WTC11 (cell line): ENCODE results near the gene SNX25. TPM values are rescaled to one million over a fixed set of nuclear protein-coding genes. Genes with fewer than 3 reads are reported as not detected.

Experiments used
- ATAC-seq: fragments of 200-7000 bp; cut with Tn5 transposase; 2 replicates; pipeline ENCODE4 v1.10.0; 2021; ENCODE audit warnings: mild to moderate bottlenecking, moderate library complexity
- CTCF ChIA-PET: fragments of 300-600 bp; sonication (Branson Sonifier 250); formaldehyde crosslinking; loops from one replicate; lab custom pipeline; 2021; ENCODE audit warnings: antibody characterized with exemption; lab: Charles Lee
- POLR2A ChIA-PET: fragments of 350-600 bp; sonication (Branson Sonifier 250); formaldehyde crosslinking; loops from one replicate; lab custom pipeline; 2021; ENCODE audit warnings: antibody characterized with exemption; lab: Charles Lee
- DNase-seq: peaks from one replicate; pipeline ENCODE4 v3.0.0; 2021; ENCODE audit warnings: low spot score
- H3K27ac Mint-ChIP-seq: 2 replicates; pipeline ENCODE4 v1.8.0; 2021; ENCODE audit warnings: mixed read lengths
- H3K27me3 Mint-ChIP-seq: 2 replicates; pipeline ENCODE4 v1.8.0; 2021; ENCODE audit warnings: low read depth, mild to moderate bottlenecking, moderate library complexity, mixed read lengths
- H3K36me3 Mint-ChIP-seq: 2 replicates; pipeline ENCODE4 v1.8.0; 2021; ENCODE audit warnings: mixed read lengths
- H3K4me1 Mint-ChIP-seq: 2 replicates; pipeline ENCODE4 v1.8.0; 2022; ENCODE audit warnings: mixed read lengths
- H3K4me3 Mint-ChIP-seq: 2 replicates; pipeline ENCODE4 v1.8.0; 2021; ENCODE audit warnings: mild to moderate bottlenecking, moderate library complexity, mixed read lengths
- H3K9me3 Mint-ChIP-seq: 2 replicates; pipeline ENCODE4 v1.8.0; 2021; ENCODE audit warnings: mixed read lengths
- ETV6 ChIP-seq: sonication (generic); formaldehyde crosslinking; IDR thresholded peaks from 2 replicates; pipeline ENCODE4 v1.8.1; 2022; ENCODE audit warnings: mild to moderate bottlenecking, missing genetic modification reagents
- FOXK1 ChIP-seq: sonication (generic); formaldehyde crosslinking; IDR thresholded peaks from 2 replicates; pipeline ENCODE4 v1.8.0; 2022; ENCODE audit warnings: mild to moderate bottlenecking, moderate library complexity, missing genetic modification reagents
- GRHL2 ChIP-seq: fragments of 250-450 bp; sonication (Bioruptor Pico); IDR thresholded peaks from 2 replicates; pipeline ENCODE4 v1.8.0; 2022; ENCODE audit warnings: mild to moderate bottlenecking, moderate library complexity; ENCODE audit not compliant: insufficient replicate concordance, severe bottlenecking
- ZNF219 ChIP-seq: sonication (generic); formaldehyde crosslinking; IDR thresholded peaks from 2 replicates; pipeline ENCODE4 v1.8.0; 2023; ENCODE audit warnings: missing genetic modification reagents, mild to moderate bottlenecking, borderline replicate concordance
- ZNF317 ChIP-seq: sonication (generic); formaldehyde crosslinking; IDR thresholded peaks from 2 replicates; pipeline ENCODE4 v1.8.1; 2023; ENCODE audit warnings: low read depth, mild to moderate bottlenecking, moderate library complexity, missing genetic modification reagents, borderline replicate concordance
- total RNA-seq: library from RNA; stranded (reverse); gene quantifications from 3 replicates; pipeline ENCODE4 v1.2.3, GENCODE V29; 2021
- TF ChIP-seq, protein P1 (sequence below): sonication (generic); formaldehyde crosslinking; IDR thresholded peaks from 2 replicates; pipeline ENCODE4 v1.8.1; 2022; ENCODE audit warnings: low read depth, missing genetic modification reagents, borderline replicate concordance
- TF ChIP-seq, protein P2 (sequence below): sonication (generic); formaldehyde crosslinking; IDR thresholded peaks from 2 replicates; pipeline ENCODE4 v1.8.1; 2023; ENCODE audit warnings: mild to moderate bottlenecking, missing genetic modification reagents
- TF ChIP-seq, protein P3 (sequence below): fragments of 250-450 bp; sonication (Bioruptor Pico); IDR thresholded peaks from 2 replicates; pipeline ENCODE4 v1.9.0; 2021; ENCODE audit warnings: mild to moderate bottlenecking, borderline replicate concordance
- TF ChIP-seq, protein P4 (sequence below): fragments of 250-450 bp; sonication (Bioruptor Pico); conservative IDR thresholded peaks from 2 replicates; pipeline ENCODE4 v1.9.0; 2021; ENCODE audit warnings: mild to moderate bottlenecking
- TF ChIP-seq, protein P5 (sequence below): fragments of 250-450 bp; sonication (Bioruptor Pico); IDR thresholded peaks from 2 replicates; pipeline ENCODE4 v1.9.0; 2021; ENCODE audit warnings: moderate library complexity, mild to moderate bottlenecking, inconsistent platforms, borderline replicate concordance
- TF ChIP-seq, protein P6 (sequence below): sonication (generic); formaldehyde crosslinking; conservative IDR thresholded peaks from 2 replicates; pipeline ENCODE4 v1.8.1; 2022; ENCODE audit warnings: mild to moderate bottlenecking, missing genetic modification reagents

Gene SNX25
- total RNA-seq, 1 experiment from 2014 or later = 16.9 TPM

DNA sequence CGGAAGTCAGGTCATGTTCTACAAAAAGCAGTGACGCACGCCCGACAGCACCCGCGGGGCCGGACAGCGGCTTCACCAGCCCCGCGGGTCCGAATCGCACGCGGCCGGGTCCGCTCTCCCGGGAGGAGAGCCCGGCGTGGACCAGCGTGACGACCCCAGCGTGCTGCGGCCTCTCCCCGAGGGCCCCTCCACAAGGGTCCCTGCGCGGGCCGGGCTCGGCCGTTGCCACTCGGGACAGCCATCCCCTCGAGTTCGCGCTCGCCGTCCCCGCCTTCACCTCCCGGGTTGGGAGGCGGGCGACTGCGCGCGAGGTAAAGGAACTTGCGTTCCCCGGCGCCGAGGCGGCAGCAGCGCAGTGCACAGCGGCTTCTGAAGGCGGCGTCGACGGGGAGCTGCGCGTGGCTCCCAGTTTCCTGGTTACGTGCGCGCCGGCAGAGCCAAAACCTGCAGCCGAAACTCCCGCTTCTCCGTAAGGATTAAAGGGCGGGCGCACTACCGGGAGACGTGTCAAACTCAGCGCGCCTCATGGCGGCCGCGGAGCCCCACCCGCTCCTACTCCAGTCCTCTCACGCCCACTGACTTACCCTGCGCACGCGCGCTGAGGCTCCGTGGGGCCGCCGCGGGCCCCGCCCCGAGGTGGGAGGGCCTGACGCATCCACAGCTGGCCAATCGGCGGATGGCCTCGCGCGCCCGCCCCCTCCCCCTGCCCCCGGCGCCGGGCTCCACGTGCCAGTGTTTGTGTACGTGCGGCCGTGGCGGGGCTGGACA lies 186.7 kb downstream of the SNX25 start (continued):
- TF ChIP-seq, protein P1, sequence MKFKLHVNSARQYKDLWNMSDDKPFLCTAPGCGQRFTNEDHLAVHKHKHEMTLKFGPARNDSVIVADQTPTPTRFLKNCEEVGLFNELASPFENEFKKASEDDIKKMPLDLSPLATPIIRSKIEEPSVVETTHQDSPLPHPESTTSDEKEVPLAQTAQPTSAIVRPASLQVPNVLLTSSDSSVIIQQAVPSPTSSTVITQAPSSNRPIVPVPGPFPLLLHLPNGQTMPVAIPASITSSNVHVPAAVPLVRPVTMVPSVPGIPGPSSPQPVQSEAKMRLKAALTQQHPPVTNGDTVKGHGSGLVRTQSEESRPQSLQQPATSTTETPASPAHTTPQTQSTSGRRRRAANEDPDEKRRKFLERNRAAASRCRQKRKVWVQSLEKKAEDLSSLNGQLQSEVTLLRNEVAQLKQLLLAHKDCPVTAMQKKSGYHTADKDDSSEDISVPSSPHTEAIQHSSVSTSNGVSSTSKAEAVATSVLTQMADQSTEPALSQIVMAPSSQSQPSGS (CRISPR knock-in tag) = no peak
- TF ChIP-seq, protein P2, sequence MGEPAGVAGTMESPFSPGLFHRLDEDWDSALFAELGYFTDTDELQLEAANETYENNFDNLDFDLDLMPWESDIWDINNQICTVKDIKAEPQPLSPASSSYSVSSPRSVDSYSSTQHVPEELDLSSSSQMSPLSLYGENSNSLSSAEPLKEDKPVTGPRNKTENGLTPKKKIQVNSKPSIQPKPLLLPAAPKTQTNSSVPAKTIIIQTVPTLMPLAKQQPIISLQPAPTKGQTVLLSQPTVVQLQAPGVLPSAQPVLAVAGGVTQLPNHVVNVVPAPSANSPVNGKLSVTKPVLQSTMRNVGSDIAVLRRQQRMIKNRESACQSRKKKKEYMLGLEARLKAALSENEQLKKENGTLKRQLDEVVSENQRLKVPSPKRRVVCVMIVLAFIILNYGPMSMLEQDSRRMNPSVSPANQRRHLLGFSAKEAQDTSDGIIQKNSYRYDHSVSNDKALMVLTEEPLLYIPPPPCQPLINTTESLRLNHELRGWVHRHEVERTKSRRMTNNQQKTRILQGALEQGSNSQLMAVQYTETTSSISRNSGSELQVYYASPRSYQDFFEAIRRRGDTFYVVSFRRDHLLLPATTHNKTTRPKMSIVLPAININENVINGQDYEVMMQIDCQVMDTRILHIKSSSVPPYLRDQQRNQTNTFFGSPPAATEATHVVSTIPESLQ (CRISPR knock-in tag) = no peak
- no peak for TF ChIP-seq ZNF317 (CRISPR knock-in tag)
- peak; percentile 59; the same call in 1 of the 2 replicates for TF ChIP-seq ZNF219 (CRISPR knock-in tag)
- TF ChIP-seq, protein P3, sequence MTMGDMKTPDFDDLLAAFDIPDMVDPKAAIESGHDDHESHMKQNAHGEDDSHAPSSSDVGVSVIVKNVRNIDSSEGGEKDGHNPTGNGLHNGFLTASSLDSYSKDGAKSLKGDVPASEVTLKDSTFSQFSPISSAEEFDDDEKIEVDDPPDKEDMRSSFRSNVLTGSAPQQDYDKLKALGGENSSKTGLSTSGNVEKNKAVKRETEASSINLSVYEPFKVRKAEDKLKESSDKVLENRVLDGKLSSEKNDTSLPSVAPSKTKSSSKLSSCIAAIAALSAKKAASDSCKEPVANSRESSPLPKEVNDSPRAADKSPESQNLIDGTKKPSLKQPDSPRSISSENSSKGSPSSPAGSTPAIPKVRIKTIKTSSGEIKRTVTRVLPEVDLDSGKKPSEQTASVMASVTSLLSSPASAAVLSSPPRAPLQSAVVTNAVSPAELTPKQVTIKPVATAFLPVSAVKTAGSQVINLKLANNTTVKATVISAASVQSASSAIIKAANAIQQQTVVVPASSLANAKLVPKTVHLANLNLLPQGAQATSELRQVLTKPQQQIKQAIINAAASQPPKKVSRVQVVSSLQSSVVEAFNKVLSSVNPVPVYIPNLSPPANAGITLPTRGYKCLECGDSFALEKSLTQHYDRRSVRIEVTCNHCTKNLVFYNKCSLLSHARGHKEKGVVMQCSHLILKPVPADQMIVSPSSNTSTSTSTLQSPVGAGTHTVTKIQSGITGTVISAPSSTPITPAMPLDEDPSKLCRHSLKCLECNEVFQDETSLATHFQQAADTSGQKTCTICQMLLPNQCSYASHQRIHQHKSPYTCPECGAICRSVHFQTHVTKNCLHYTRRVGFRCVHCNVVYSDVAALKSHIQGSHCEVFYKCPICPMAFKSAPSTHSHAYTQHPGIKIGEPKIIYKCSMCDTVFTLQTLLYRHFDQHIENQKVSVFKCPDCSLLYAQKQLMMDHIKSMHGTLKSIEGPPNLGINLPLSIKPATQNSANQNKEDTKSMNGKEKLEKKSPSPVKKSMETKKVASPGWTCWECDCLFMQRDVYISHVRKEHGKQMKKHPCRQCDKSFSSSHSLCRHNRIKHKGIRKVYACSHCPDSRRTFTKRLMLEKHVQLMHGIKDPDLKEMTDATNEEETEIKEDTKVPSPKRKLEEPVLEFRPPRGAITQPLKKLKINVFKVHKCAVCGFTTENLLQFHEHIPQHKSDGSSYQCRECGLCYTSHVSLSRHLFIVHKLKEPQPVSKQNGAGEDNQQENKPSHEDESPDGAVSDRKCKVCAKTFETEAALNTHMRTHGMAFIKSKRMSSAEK (CRISPR knock-in tag) = no peak
- peak; percentile 99 for TF ChIP-seq FOXK1 (CRISPR knock-in tag)
- TF ChIP-seq, protein P4, sequence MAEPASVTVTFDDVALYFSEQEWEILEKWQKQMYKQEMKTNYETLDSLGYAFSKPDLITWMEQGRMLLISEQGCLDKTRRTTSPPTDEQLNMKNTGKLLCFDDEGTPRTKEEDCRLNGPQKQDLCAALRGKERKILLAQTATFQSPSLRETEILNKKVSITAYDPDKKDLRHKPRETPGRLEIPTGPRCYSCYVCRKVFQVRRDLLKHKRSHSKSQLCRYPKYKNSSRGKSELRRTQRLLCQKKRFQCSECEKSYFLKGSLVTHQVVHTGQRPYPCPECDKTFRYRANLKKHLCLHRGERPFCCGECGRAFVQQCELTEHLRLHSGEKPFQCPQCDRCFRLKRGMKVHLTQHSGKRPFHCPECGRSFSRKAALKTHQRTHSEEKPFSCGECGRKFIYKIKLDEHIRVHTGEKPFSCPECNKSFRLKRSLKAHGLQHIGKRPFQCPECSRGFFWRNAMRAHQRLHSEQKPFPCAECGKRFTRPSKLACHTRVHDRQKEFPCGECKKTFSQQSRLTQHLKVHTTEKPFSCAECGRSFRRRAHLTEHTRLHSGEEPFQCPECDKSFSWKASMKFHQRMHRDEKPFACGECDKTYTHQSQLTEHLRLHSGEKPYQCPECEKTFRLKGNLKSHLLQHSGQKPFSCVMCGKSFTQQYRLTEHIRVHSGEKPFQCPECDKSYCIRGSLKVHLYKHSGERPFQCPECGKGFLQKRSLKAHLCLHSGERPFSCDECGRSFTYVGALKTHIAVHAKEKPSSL = no peak
- TF ChIP-seq, protein P5, sequence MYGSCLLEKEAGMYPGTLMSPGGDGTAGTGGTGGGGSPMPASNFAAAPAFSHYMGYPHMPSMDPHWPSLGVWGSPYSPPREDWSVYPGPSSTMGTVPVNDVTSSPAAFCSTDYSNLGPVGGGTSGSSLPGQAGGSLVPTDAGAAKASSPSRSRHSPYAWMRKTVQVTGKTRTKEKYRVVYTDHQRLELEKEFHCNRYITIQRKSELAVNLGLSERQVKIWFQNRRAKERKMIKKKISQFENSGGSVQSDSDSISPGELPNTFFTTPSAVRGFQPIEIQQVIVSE (CRISPR knock-in tag) = no peak
- TF ChIP-seq, protein P6, sequence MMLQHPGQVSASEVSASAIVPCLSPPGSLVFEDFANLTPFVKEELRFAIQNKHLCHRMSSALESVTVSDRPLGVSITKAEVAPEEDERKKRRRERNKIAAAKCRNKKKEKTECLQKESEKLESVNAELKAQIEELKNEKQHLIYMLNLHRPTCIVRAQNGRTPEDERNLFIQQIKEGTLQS = no peak

DNA sequence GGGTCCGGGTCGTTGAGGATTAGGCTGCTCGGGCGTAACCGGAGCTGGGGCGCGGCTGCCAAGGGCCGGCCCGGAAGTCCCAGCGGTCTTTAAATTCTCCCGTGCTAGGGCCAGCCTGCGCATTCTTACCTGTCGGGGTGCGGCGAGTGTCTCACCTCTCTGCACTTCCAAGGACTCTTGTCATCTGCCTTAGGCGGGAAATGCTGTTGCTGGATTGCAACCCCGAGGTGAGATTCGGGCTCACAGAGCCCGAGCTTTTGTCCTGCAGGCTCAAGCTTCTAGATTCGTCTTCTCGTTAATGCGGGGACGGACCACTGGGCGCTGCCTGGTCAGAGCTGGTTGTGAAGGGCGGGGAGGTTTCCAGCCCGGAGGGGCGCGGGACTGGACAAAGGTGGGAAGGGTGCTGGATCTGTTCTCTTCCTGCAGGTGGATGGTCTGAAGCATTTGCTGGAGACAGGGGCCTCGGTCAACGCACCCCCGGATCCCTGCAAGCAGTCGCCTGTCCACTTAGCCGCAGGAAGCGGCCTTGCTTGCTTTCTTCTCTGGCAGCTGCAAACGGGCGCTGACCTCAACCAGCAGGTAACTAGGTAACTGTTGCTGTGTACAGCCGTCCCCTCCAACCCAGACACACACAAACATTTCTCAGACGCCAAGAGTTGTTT lies 187.5 kb downstream of the SNX25 start, which contains the start of gene ANKRD37:
TSS of gene ANKRD37 (plus strand) at position 118 of the 662 bp plus-strand sequence. CDS start at position 201, 83 bp downstream.
- Mint-ChIP-seq H3K36me3 (peaks cover 39% of the 10 kb centered on the region), H3K4me1 (peaks cover 22% of the 10 kb centered on the region), H3K27ac (peak within 1 kb of the TSS; percentile 93), H3K9me3 (peaks cover 3% of the 10 kb centered on the region), H3K4me3 (peak within 1 kb of the TSS; percentile 78), H3K27me3 (no peaks in the 10 kb centered on the region)
- peak; percentile 18 for ATAC-seq
- ChIA-PET CTCF (interaction anchor here (0.6 to 1.9 kb wide), 6 partner anchors 11 to 641 kb away, joined by 3 to 11 read pairs (median 4); partner anchors contain the start of gene UFSP2), POLR2A (interaction anchor here (1.2 kb wide), 1 partner anchor 29 kb away, joined by 3 read pairs; the partner anchor contains the start of gene UFSP2)
- peak; percentile 52 for DNase-seq
- TF ChIP-seq GRHL2 (CRISPR knock-in tag) (no peak), ETV6 (CRISPR knock-in tag) (0 out of 2 replicates have a peak, but pooled peaks have one; percentile 6)
